Ovary (tissue), 9 donors: Measurements from ENCODE around the gene SLC28A3. TPM values are rescaled to one million over a fixed set of nuclear protein-coding genes. Genes with fewer than 3 reads are reported as not detected.

Experiments
- DNase-seq, 5 donors: peaks; one replicate each; pipeline ENCODE4 v3.0.0-alpha.2; 2019 to 2020
- H3K27ac ChIP-seq, 2 donors: fragments of 200-600 bp; one replicate each; pipeline versions ENCODE4 v1.5.1 to v1.8.0; 2019 to 2022
- H3K27me3 ChIP-seq: fragments of 200-600 bp; one replicate; pipeline ENCODE4 v1.8.0; 2022
- H3K36me3 ChIP-seq: fragments of 200-600 bp; sonication (generic); one replicate; pipeline ENCODE4 v1.5.1; 2019
- H3K4me1 ChIP-seq: one replicate; pipeline ENCODE4 v1.8.1; 2013; ENCODE audit warnings: mild to moderate bottlenecking, moderate library complexity; ENCODE audit not compliant: insufficient read depth
- H3K4me3 ChIP-seq: fragments of 200-600 bp; sonication (generic); one replicate; pipeline ENCODE4 v1.5.1; 2017
- H3K9me3 ChIP-seq, 2 donors: fragments of 200-600 bp in 1 of 2; sonication (generic) in 1 of 2; one replicate each; pipeline versions ENCODE4 v1.5.1 to v1.8.1; 2013 to 2019; ENCODE audit warnings: mild to moderate bottlenecking in 1 of 2, moderate library complexity in 1 of 2
- EP300 ChIP-seq: sonication (generic); formaldehyde crosslinking; IDR thresholded peaks from one replicate; pipeline ENCODE4 v1.6.1; 2017; ENCODE audit warnings: antibody characterized with exemption
- POLR2A ChIP-seq: fragments of 450-650 bp; IDR thresholded peaks from one replicate; pipeline ENCODE4 v1.6.1; 2017; ENCODE audit warnings: antibody characterized with exemption, mild to moderate bottlenecking, moderate library complexity
- WGBS, 3 donors: extraction: QIAGEN DNeasy Blood & Tissue Kit in 1 of 3; methylation state at CpG; one replicate each; pipeline versions ENCODE4 v1.1.5 to v1.1.7; 2013 to 2017; 5-methylcytosine and 5-hydroxymethylcytosine counted together
- intact Hi-C, 4 donors: fragments of 100-400 bp; cut with DNase I; formaldehyde crosslinking; loops; one replicate each; pipeline versions ENCODE4 v1.11.0 to v1.15.1; 2022 to 2023
- polyA plus RNA-seq, 2 donors: library from polyadenylated mRNA; stranded (reverse); fragments of 200-250 nt in 1 of 2; fragments of 350-450 nt in 1 of 2; fragmentation: Illumina TruSeq in 1 of 2; extraction: RNeasy Lipid Tissue Mini Kit (QIAGEN cat#74804) in 1 of 2; gene quantifications; one replicate each; pipeline ENCODE4 v1.2.3, GENCODE V29; 2013 to 2014
- total RNA-seq, 7 donors: library from RNA; depleted of rRNA in 2 of 7; stranded (reverse); fragments of >200 nt in 2 of 7; fragmentation: NEBNext Ultra II Directional in 3 of 7; extraction: Animal tissue kit (Norgen Biotek cat#: 25700) in 3 of 7; gene quantifications; one replicate each; pipeline versions ENCODE4 v1.1.0 to v1.2.4, GENCODE V29; 2016 to 2023
- TF ChIP-seq, protein P1 (sequence below), 3 donors: fragments of 450-650 bp in 2 of 3; fragments of 200-600 bp in 1 of 3; IDR thresholded peaks; one replicate each; pipeline versions ENCODE4 v1.5.1 to v1.8.0; 2016 to 2022; ENCODE audit warnings: antibody characterized with exemption in 3 of 3, mild to moderate bottlenecking in 1 of 3
- donor health status: DM: no; HTN: no; CAD: no; lungs with moderate emphysema.
- donor health status: DM: no; HTN: no; CAD: no.
- donor health status: Bipolar disorder and iron deficiency.
- donor health status: DM: yes; HTN: yes; CAD: no.
- donor health status: DM: no; HTN: no; CAD: no.
- donor health status: DM: yes; HTN: yes; CAD: no.

Gene SLC28A3
- total and polyA plus RNA-seq, 9 donors = 0.08 to 9.0 (median 0.59) TPM; not detected in 1

DNA sequence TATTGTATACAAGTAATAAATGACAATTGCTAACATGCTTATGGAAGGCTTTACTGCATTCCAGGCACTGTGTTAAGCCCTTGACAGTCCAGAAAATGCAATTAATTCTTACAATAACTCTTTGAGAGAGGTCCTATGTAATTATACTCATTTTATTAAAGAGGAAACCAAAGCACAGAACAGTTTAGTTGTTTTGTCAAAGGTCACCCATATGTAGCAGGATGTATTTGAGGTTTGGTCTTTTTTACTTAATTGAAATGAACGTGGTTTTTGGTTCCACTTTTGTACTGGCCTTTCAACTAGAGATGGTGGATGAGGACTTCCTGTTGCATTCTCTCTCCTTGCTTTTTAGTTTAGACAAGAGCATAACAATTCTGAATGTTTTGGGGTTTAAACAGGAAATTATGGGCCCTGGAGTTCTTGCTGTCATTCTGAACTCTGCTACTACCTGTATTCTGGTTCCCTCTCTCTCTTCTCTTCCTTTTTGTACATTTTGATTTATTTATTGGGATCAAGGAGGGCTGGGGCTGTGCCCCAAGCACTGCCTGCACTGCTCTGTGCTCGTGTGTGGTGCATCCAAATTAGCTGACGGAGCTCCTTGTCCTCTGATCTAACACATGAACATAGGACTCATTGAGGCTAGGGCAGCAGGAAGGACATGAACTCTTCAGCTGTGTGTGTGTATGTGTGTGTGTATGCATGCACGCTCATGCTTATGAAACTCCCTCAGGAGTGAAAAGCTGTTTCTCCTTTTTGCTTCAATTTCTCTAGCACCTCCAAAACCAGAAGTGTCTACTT, 47.4 kb downstream of the SLC28A3 start:
- TF ChIP-seq POLR2A = no peak
- TF ChIP-seq, protein P1, sequence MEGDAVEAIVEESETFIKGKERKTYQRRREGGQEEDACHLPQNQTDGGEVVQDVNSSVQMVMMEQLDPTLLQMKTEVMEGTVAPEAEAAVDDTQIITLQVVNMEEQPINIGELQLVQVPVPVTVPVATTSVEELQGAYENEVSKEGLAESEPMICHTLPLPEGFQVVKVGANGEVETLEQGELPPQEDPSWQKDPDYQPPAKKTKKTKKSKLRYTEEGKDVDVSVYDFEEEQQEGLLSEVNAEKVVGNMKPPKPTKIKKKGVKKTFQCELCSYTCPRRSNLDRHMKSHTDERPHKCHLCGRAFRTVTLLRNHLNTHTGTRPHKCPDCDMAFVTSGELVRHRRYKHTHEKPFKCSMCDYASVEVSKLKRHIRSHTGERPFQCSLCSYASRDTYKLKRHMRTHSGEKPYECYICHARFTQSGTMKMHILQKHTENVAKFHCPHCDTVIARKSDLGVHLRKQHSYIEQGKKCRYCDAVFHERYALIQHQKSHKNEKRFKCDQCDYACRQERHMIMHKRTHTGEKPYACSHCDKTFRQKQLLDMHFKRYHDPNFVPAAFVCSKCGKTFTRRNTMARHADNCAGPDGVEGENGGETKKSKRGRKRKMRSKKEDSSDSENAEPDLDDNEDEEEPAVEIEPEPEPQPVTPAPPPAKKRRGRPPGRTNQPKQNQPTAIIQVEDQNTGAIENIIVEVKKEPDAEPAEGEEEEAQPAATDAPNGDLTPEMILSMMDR (IDR thresholded peaks at IDR 0.05) = no peak
- TF ChIP-seq EP300 = no peak
- no peak for DNase-seq
- no peaks in the 10 kb centered on the region for H3K27me3 ChIP-seq
- no peak overlapping the region for H3K27ac ChIP-seq
- no peak overlapping the region for H3K4me3 ChIP-seq
- intact Hi-C loops = no loop called here
- H3K36me3 ChIP-seq = no peaks in the 10 kb centered on the region
- WGBS, 3 donors = 74 to 86% (median 82%) methylated on average over 4 of the region's 4 CpGs
- no peaks in the 10 kb centered on the region for H3K4me1 ChIP-seq
- H3K9me3 ChIP-seq = no peaks in the 10 kb centered on the region

DNA sequence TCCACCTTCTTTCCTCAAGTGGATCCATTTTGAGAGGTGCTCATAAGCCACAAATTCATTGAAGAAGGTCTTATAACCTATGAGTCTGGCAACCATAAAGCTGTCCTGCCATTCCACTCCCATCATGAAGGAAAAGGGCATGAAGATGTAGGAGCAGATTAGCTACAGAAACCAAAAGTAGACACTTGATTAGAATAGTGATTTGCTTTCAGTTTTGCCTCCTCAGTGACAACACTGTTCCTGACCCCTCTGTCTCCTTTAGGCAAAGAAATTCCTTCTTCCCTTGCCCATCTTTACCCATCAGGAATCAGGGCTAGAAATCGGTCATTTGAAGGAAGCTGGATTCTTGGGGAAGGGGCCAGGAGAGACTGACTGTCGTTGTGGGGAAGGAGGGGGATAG, 55.2 kb downstream of the SLC28A3 start:
- no peak overlapping the region for H3K27ac ChIP-seq
- H3K4me3 ChIP-seq = no peak overlapping the region
- intact Hi-C loops = no loop called here
- peaks cover 2% of the 10 kb centered on the region for H3K4me1 ChIP-seq
- no peaks in the 10 kb centered on the region for H3K36me3 ChIP-seq
- no peaks in the 10 kb centered on the region for H3K9me3 ChIP-seq
- WGBS, 3 donors = 65 to 66% (median 66%) methylated on average over 2 of the region's 2 CpGs
- H3K27me3 ChIP-seq = no peaks in the 10 kb centered on the region
- no peak for TF ChIP-seq POLR2A
- no peak for DNase-seq

DNA sequence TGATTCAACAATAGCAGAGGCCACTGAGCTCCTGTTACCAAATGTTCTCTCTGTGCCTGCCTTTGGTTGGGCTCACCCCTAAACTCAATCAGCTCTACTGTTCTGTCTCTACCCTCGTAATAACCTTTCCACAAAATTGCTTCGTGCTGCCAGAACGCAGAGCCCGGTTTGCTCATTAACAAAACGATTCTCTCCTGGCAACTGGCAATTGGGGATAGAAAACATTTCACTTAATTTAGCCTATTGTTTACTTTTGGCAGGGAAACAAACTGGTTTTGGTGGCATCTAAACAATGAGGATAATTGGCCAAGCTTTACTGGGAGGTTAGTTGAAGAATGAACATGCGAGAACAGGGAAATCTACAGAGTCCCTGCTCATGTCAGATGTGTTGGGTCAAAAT, 56.6 kb downstream of the SLC28A3 start:
- DNase-seq = no peak
- Histone ChIP-seq H3K36me3 (no peaks in the 10 kb centered on the region), H3K27ac (no peak overlapping the region), H3K27me3 (no peaks in the 10 kb centered on the region), H3K9me3 (no peaks in the 10 kb centered on the region), H3K4me3 (no peak overlapping the region), H3K4me1 (peaks cover 2% of the 10 kb centered on the region)
- TF ChIP-seq POLR2A = no peak
- no peak for TF ChIP-seq EP300
- TF ChIP-seq, protein P1 (IDR thresholded peaks at IDR 0.05) = no peak
- whole genome bisulfite sequencing, 3 donors = 10 to 16% (median 12%) methylated on average over 6 of the region's 6 CpGs
- intact Hi-C loops = no loop called here

DNA sequence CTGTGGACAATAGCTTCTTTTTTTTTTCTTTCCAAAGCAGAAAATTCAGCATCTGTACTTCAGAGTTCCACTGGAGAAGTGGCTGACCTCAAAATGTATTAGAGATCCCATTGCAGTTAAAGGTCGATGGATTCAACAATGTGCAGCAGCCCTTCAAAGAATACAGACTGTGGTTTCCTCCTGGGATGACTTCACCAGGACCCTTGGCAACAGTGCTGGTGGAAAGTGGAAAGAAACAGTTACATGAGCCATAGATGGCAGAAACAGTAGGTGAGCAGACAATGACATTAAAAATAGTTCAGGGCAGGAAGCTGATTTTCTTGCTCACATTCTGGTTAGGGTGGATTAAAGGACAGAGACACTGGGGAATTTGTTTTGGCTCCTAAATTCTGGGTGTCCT, 62.4 kb downstream of the SLC28A3 start:
- TF ChIP-seq EP300 (no peak), POLR2A (no peak)
- TF ChIP-seq, protein P1 (IDR thresholded peaks at IDR 0.05) = no peak
- DNase-seq = no peak
- WGBS, 3 donors = 68 to 73% (median 71%) methylated on average over 1 of the region's 1 CpG
- Histone ChIP-seq H3K4me3 (no peak overlapping the region), H3K9me3 (no peaks in the 10 kb centered on the region), H3K4me1 (no peaks in the 10 kb centered on the region), H3K27ac (no peak overlapping the region), H3K27me3 (no peaks in the 10 kb centered on the region), H3K36me3 (no peaks in the 10 kb centered on the region)
- intact Hi-C loops = no loop called here

DNA sequence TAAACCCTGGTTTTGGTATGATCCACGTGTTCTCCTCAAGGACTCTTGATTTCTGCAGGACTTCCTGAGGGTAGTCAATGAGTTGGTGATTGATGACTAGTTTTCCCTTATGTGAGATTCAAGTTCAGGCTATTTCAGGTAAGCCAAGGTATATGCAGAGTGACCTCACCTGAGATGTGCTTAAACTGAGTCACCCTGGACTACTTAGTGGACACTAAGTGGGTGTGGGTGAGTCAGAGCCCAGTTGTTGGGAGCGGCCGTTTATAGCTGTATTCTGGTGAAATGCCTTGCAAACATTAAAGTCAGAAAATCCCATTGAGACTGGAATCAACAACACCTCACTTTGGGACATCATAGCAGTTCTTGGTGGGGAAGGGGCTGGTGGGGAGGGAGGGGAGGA, 62.9 kb downstream of the SLC28A3 start:
- H3K9me3 ChIP-seq = no peaks in the 10 kb centered on the region
- no peak for DNase-seq
- H3K36me3 ChIP-seq = no peaks in the 10 kb centered on the region
- TF ChIP-seq POLR2A (no peak), EP300 (no peak)
- TF ChIP-seq, protein P1 (IDR thresholded peaks at IDR 0.05) = no peak
- no peak overlapping the region for H3K4me3 ChIP-seq
- H3K27ac ChIP-seq = no peak overlapping the region
- 79 to 84% (median 82%) methylated on average over 3 of the region's 3 CpGs for WGBS, 3 donors
- intact Hi-C loops = no loop called here
- no peaks in the 10 kb centered on the region for H3K27me3 ChIP-seq
- H3K4me1 ChIP-seq = no peaks in the 10 kb centered on the region
